ENCODE measurements around the gene PYGM.

DNA sequence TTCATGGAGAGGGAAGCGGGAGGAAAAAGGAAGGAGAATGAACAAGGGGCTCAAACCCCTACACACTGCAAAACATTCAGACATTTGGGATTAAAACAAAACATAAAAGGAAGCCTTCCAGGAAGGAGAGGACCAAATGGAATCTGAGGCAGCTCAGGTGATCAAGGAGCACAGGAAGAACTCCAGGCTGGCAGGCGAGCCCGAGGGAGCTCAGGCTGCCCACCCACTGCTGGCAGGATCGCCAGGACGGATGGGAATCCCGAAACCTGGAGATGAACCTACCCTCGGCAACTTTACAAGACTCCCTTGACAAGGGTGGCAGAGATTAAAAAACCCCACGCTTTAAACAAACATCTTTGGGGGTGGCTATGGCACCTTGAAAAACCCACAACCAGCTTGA lies 5.0 kb upstream of the PYGM start:
- TF ChIP-seq MAX (IDR thresholded peaks at IDR 0.05) (no peak), EZH2 (IDR thresholded peaks at IDR 0.05) (no peak), POLR2A (IDR thresholded peaks at IDR 0.05; ENCODE audit: borderline replicate concordance, extremely low read depth, insufficient read depth, insufficient read length) (no peak), SRF (IDR thresholded peaks at IDR 0.05; ENCODE audit: low read depth) (no peak), SP1 (IDR thresholded peaks at IDR 0.05; ENCODE audit: low read depth) (no peak)
- TF ChIP-seq, protein P1, sequence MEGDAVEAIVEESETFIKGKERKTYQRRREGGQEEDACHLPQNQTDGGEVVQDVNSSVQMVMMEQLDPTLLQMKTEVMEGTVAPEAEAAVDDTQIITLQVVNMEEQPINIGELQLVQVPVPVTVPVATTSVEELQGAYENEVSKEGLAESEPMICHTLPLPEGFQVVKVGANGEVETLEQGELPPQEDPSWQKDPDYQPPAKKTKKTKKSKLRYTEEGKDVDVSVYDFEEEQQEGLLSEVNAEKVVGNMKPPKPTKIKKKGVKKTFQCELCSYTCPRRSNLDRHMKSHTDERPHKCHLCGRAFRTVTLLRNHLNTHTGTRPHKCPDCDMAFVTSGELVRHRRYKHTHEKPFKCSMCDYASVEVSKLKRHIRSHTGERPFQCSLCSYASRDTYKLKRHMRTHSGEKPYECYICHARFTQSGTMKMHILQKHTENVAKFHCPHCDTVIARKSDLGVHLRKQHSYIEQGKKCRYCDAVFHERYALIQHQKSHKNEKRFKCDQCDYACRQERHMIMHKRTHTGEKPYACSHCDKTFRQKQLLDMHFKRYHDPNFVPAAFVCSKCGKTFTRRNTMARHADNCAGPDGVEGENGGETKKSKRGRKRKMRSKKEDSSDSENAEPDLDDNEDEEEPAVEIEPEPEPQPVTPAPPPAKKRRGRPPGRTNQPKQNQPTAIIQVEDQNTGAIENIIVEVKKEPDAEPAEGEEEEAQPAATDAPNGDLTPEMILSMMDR (IDR thresholded peaks at IDR 0.05 in 2 of 3, conservative IDR thresholded peaks at IDR 0.05 in 1 of 3; ENCODE audit: borderline replicate concordance in 1 of 3, insufficient read depth in 1 of 3, low read depth in 2 of 3, low read length in 2 of 3), result no peak
- TF ChIP-seq, protein P2, sequence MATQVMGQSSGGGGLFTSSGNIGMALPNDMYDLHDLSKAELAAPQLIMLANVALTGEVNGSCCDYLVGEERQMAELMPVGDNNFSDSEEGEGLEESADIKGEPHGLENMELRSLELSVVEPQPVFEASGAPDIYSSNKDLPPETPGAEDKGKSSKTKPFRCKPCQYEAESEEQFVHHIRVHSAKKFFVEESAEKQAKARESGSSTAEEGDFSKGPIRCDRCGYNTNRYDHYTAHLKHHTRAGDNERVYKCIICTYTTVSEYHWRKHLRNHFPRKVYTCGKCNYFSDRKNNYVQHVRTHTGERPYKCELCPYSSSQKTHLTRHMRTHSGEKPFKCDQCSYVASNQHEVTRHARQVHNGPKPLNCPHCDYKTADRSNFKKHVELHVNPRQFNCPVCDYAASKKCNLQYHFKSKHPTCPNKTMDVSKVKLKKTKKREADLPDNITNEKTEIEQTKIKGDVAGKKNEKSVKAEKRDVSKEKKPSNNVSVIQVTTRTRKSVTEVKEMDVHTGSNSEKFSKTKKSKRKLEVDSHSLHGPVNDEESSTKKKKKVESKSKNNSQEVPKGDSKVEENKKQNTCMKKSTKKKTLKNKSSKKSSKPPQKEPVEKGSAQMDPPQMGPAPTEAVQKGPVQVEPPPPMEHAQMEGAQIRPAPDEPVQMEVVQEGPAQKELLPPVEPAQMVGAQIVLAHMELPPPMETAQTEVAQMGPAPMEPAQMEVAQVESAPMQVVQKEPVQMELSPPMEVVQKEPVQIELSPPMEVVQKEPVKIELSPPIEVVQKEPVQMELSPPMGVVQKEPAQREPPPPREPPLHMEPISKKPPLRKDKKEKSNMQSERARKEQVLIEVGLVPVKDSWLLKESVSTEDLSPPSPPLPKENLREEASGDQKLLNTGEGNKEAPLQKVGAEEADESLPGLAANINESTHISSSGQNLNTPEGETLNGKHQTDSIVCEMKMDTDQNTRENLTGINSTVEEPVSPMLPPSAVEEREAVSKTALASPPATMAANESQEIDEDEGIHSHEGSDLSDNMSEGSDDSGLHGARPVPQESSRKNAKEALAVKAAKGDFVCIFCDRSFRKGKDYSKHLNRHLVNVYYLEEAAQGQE (IDR thresholded peaks at IDR 0.05; ENCODE audit: low read depth), result no peak

Data from HCT116 (cell line).